Purkinje cell (primary cell): ENCODE measurements around the gene STIMATE. TPM values are rescaled to one million over a fixed set of nuclear protein-coding genes. Genes with fewer than 3 reads are reported as not detected.

Experiments
- polyA plus RNA-seq: library from polyadenylated mRNA; unstranded; fragments of >200 nt; fragmentation: Nextera tagmentation; gene quantifications from 2 replicates; pipeline ENCODE4 v1.2.1, GENCODE V29; 2014

Gene STIMATE
- 1.6 and 1.8 TPM in 2 replicates for polyA plus RNA-seq

GRCh38 chr3:52897130-52898122 is at the start of gene STIMATE:
Gene STIMATE, minus strand, starts transcription at chr3:52897548. Its CDS starts 98 bp downstream, at chr3:52897450.

GRCh38 chr3:52834871-52835501 is 62.4 kb downstream of the STIMATE start, which contains the start of gene MUSTN1:
Gene MUSTN1, minus strand, starts transcription at chr3:52835019. Its CDS starts 71 bp downstream, at chr3:52834948.

GRCh38 chr3:52830535-52831258 is 66.7 kb downstream of the STIMATE start, which contains the start of gene ITIH4:
Gene ITIH4, minus strand, starts transcription at chr3:52830672. Its CDS starts 30 bp downstream, at chr3:52830642.

GRCh38 chr3:52794612-52795099 is 102.7 kb downstream of the STIMATE start, which contains the start of gene ITIH3:
Gene ITIH3, plus strand, starts transcription at chr3:52794796. Its CDS starts 8 bp downstream, at chr3:52794804.

Other genes with a start within 250 kb of the STIMATE start
- gene PBRM1, start 211.6 kb downstream of the STIMATE start, polyA plus RNA-seq: 10.5 and 16.0 TPM in 2 replicates
- 103 and 104 TPM in 2 replicates for gene GNL3, start 211.5 kb downstream of the STIMATE start, polyA plus RNA-seq
- 39.4 and 60.3 TPM in 2 replicates for gene GLT8D1, start 191.8 kb downstream of the STIMATE start, polyA plus RNA-seq
- 1,299 and 1,545 TPM in 2 replicates for gene SPCS1, start 191.4 kb downstream of the STIMATE start, polyA plus RNA-seq
- 3.9 and 8.5 TPM in 2 replicates for gene NEK4, start 126.6 kb downstream of the STIMATE start, polyA plus RNA-seq
- gene ITIH1, start 119.9 kb downstream of the STIMATE start, polyA plus RNA-seq: not detected in 2 replicates
- not detected in 2 replicates for gene ITIH3, start 102.8 kb downstream of the STIMATE start, polyA plus RNA-seq
- 0.39 and 2.6 TPM in 2 replicates for gene ITIH4, start 66.9 kb downstream of the STIMATE start, polyA plus RNA-seq
- 4.2 and 7.6 TPM in 2 replicates for gene MUSTN1, start 62.5 kb downstream of the STIMATE start, polyA plus RNA-seq
- 1.1 and 1.5 TPM in 2 replicates for gene SFMBT1, start 148.5 kb upstream of the STIMATE start, polyA plus RNA-seq
- 1.9 and 8.6 TPM in 2 replicates for gene RFT1, start 232.9 kb upstream of the STIMATE start, polyA plus RNA-seq